LNCAP (cell line): ENCODE data around the gene MEGF11.

ENCODE experiments used
- TF ChIP-seq, protein P1 (sequence below): fragments of 450-650 bp; IDR thresholded peaks from 2 replicates; pipeline ENCODE4 v1.5.1; 2017; ENCODE audit warnings: mild to moderate bottlenecking

The MEGF11 gene

DNA sequence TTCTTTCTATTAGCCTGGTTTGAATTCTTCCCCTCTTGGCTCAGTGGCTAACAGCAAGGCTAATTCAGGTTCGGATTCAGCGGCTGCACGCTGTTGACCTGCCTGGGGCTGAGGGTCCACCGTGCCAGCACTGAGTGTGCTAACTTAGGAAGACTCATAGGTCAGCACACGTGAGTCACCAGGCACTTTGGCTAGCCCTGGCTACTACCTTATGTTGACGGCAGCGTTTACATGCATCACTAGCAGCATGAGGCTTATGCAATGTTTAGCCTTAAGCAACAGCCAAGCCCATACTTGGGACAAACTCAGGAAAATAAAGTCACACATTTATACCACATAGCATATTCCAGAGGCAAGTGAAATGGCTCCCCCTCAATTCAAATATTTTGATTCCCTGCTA is 246.6 kb downstream of the MEGF11 start:
- TF ChIP-seq, protein P1, sequence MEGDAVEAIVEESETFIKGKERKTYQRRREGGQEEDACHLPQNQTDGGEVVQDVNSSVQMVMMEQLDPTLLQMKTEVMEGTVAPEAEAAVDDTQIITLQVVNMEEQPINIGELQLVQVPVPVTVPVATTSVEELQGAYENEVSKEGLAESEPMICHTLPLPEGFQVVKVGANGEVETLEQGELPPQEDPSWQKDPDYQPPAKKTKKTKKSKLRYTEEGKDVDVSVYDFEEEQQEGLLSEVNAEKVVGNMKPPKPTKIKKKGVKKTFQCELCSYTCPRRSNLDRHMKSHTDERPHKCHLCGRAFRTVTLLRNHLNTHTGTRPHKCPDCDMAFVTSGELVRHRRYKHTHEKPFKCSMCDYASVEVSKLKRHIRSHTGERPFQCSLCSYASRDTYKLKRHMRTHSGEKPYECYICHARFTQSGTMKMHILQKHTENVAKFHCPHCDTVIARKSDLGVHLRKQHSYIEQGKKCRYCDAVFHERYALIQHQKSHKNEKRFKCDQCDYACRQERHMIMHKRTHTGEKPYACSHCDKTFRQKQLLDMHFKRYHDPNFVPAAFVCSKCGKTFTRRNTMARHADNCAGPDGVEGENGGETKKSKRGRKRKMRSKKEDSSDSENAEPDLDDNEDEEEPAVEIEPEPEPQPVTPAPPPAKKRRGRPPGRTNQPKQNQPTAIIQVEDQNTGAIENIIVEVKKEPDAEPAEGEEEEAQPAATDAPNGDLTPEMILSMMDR: no peak

DNA sequence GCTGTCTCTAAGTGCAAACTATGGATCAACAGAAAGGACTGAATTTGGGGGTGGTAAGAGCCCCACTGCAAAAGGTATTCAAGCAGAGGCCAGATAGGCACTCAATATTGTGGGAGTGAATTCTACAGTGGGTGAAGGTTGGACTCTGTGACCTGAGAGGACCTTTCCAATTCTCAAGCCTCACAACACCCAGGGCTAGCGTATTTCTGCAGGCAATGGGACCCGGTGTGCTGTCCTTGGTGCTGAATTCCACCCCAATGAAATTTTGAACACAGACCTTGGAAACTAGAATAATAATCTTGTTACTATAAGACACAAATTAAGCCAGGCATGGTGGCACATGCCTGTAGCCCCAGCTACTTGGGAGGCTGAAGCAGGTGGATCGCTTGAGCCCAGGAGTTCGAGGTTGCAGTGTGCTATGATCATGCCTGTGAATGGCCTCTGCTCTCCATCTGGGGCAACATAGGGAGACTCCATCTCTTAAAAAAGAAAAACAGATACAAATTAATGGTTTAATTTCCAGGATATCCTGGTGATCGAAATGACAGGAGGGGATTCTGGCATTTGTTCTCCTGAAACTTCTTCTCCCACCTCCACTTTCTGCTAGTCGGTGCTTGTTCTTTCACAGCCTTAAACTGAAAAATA is 248.8 kb downstream of the MEGF11 start:
- TF ChIP-seq, protein P1: no peak

DNA sequence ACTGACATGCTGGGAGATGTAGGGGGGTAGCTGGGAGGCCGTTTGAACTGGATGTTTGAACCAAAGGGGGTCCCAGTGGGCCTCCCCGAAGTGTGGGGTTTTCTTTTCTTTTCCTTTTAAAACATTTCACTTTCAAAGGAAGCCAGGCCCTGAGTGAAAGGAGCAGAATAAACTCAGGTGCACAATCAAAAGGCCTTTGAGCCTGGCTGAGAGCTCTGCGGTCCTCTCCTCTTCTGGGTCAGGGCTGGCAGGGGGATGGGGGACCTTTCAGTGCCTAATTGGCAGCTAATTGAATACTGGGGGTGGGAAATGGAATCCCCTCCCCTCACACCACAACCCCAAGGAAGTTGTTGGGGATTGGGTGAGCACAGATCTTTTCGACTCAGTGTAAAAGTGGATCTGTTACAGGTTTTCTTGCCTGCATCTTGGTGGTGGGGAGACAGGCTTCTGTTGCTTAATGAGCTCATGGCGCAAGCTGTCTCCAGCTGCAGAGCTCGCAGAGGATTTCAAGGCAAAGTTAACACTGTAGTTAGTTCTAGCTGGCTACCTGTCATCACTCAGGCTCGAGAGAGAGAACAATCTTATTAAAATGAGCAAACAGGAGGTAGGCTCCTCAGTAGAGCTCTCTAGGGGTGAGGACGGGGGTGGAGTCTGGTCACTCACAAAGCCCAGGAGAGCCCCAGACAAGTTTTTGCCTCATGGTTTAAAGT is 251.7 kb downstream of the MEGF11 start:
- TF ChIP-seq, protein P1: no peak

GRCh38 chr15:66001042-66001441 is 252.5 kb downstream of the MEGF11 start:
- TF ChIP-seq, protein P1: no peak

DNA sequence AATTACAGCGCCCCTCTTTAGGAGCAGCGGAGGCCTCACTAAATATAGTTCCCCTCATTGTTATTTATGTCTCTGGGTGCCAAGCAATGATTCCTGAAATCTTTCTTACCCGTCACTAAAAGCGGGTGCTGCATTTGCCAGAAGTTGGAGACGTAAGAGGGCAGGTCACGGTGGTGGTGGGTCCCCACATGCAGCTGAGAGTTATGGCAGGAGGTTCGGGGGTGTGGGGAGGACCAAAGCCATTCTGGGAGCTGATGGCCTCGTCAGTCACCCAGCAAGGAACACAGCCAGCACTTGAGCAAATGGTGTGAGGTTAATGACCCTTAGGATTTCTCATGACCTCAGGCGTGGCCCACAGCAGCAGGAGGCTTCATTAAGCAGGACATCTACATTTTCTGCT is 255.1 kb downstream of the MEGF11 start:
- TF ChIP-seq, protein P1: no peak

- TF ChIP-seq, protein P1: no peak
These were observed 256.6 kb downstream of the MEGF11 start for GRCh38 chr15:65996901-65997300.

GRCh38 chr15:65994832-65995231 is 258.7 kb downstream of the MEGF11 start:
- TF ChIP-seq, protein P1: no peak
